Epithelial cell of prostate (primary cell): ENCODE measurements around the gene CFAP43.
A peak's percentile ranks its signal among the peaks of the same experiment; 100 is the strongest.

ENCODE experiments used
- DNase-seq: peaks from one replicate; pipeline ENCODE4 v3.0.0-alpha.2; 2011; ENCODE audit warnings: low read depth, low spot score
- H3K27ac ChIP-seq: fragments of 450-650 bp; 2 replicates; pipeline ENCODE4 v1.5.1; 2017; ENCODE audit warnings: mild to moderate bottlenecking

The CFAP43 gene

GRCh38 chr10:104103956-104104355 lies 128.2 kb downstream of the CFAP43 start:
- no peak for DNase-seq
- H3K27ac ChIP-seq, result no peak overlapping the region

GRCh38 chr10:104101902-104102301 lies 130.3 kb downstream of the CFAP43 start:
- H3K27ac ChIP-seq, result no peak overlapping the region
- no peak for DNase-seq

GRCh38 chr10:104100795-104101194 lies 131.4 kb downstream of the CFAP43 start:
- DNase-seq, result no peak
- no peak overlapping the region for H3K27ac ChIP-seq

GRCh38 chr10:104099941-104100340 lies 132.2 kb downstream of the CFAP43 start:
- DNase-seq, result no peak
- peak overlapping the region; percentile 67 for H3K27ac ChIP-seq

- no peak for DNase-seq
Observed at GRCh38 chr10:104099269-104099668, 132.9 kb downstream of the CFAP43 start.

GRCh38 chr10:104098358-104098925 lies 133.7 kb downstream of the CFAP43 start:
- no peak for DNase-seq
- peak overlapping the region; percentile 67 for H3K27ac ChIP-seq

More at GRCh38 chr10:104099269-104099668, 132.9 kb downstream of the CFAP43 start:
- H3K27ac ChIP-seq, result peak overlapping the region; percentile 67

GRCh38 chr10:104096692-104097091 lies 135.5 kb downstream of the CFAP43 start:
- H3K27ac ChIP-seq, result no peak overlapping the region
- no peak for DNase-seq

- DNase-seq, result peak; percentile 62
- peak overlapping the region; percentile 84 for H3K27ac ChIP-seq
Observed at GRCh38 chr10:104092749-104093148, 139.4 kb downstream of the CFAP43 start.

GRCh38 chr10:104090611-104091010 lies 141.6 kb downstream of the CFAP43 start:
- no peak for DNase-seq
- H3K27ac ChIP-seq, result peak overlapping the region; percentile 78

- peak overlapping the region; percentile 78 for H3K27ac ChIP-seq
- no peak for DNase-seq
Observed at GRCh38 chr10:104089621-104090020, 142.5 kb downstream of the CFAP43 start.

- H3K27ac ChIP-seq, result no peak overlapping the region
- DNase-seq, result no peak
Observed at GRCh38 chr10:104088239-104088638, 143.9 kb downstream of the CFAP43 start.

- DNase-seq, result peak; percentile 48
Observed at GRCh38 chr10:104085801-104086400, 146.3 kb downstream of the CFAP43 start, which contains the start of gene COL17A1. Gene COL17A1, minus strand, starts transcription at chr10:104085880. Its CDS starts 5,207 bp downstream, at chr10:104080673.

GRCh38 chr10:104084482-104085142 lies 147.6 kb downstream of the CFAP43 start:
- H3K27ac ChIP-seq, result peak overlapping the region; percentile 85
- no peak for DNase-seq

More at GRCh38 chr10:104085801-104086400, 146.3 kb downstream of the CFAP43 start, which contains the start of gene COL17A1:
- peak within 1 kb of the TSS; percentile 85 for H3K27ac ChIP-seq

GRCh38 chr10:104081998-104082397 lies 150.2 kb downstream of the CFAP43 start:
- H3K27ac ChIP-seq, result peak overlapping the region; percentile 85

GRCh38 chr10:104080762-104081161 lies 151.4 kb downstream of the CFAP43 start:
- H3K27ac ChIP-seq, result peak overlapping the region; percentile 85
- DNase-seq, result peak; percentile 10

More at GRCh38 chr10:104081998-104082397, 150.2 kb downstream of the CFAP43 start:
- DNase-seq, result no peak
